ENCODE measurements around the gene FGFRL1. TPM values are rescaled to one million over a fixed set of nuclear protein-coding genes. Genes with fewer than 3 reads are reported as not detected.

Gene FGFRL1
- total RNA-seq, 1 experiment from 2014 or later: 26.1 TPM

- Histone ChIP-seq H2BK5ac (ENCODE audit: insufficient read length, low read length) (no peak overlapping the region), H3K9ac (ENCODE audit: extremely low read depth, insufficient read length, low read length) (no peak overlapping the region), H4K8ac (replicated peaks; ENCODE audit: insufficient read length, low read depth, low read length) (no peak overlapping the region), H2BK20ac (ENCODE audit: low read depth, low read length, poor library complexity, severe bottlenecking) (no peak overlapping the region), H3K23me2 (ENCODE audit: insufficient read length, low read depth, low read length, poor library complexity, severe bottlenecking) (peaks cover 3% of the 10 kb centered on the region), H3K4ac (ENCODE audit: low read depth, low read length) (no peak overlapping the region), H3K79me1 (ENCODE audit: insufficient read depth, low read depth, low read length, poor library complexity, severe bottlenecking) (no peaks in the 10 kb centered on the region), H2BK120ac (ENCODE audit: low read depth, low read length, poor library complexity, severe bottlenecking) (no peak overlapping the region), H4K91ac (ENCODE audit: insufficient read length, low read depth, low read length) (no peak overlapping the region), H3K4me1 (ENCODE audit: insufficient read depth, low read length) (peaks cover 3% of the 10 kb centered on the region; the same call in 1 of the 2 replicates), H3K27ac (ENCODE audit: insufficient read length, low read depth, low read length) (no peak overlapping the region), H3K56ac (ENCODE audit: insufficient read length, low read depth, low read length) (no peak overlapping the region), H2AK5ac (ENCODE audit: insufficient read length, low read length) (no peak overlapping the region), H3K27me3 (ENCODE audit: insufficient read depth, low read length) (no peaks in the 10 kb centered on the region; the same call in 1 of the 2 replicates), H4K20me1 (ENCODE audit: control insufficient read depth, insufficient read depth, insufficient read length) (no peaks in the 10 kb centered on the region), H3K79me2 (ENCODE audit: insufficient read depth, low read length) (no peaks in the 10 kb centered on the region), H3K9me3 (ENCODE audit: control insufficient read depth, low read depth, low read length) (no peaks in the 10 kb centered on the region), H3K23ac (ENCODE audit: insufficient read length, low read depth, low read length) (no peak overlapping the region), H3T11ph (ENCODE audit: low read length) (no peak overlapping the region), H4K5ac (ENCODE audit: insufficient read length, low read depth, low read length) (no peak overlapping the region), H2BK15ac (ENCODE audit: low read depth, low read length) (no peak overlapping the region), H3K14ac (ENCODE audit: insufficient read depth, low read length) (no peak overlapping the region), H2BK12ac (ENCODE audit: insufficient read length, low read depth, low read length) (no peak overlapping the region), H3K18ac (ENCODE audit: insufficient read length, low read depth, low read length) (no peak overlapping the region), H2AFZ (ENCODE audit: low read length) (no peak overlapping the region), H3K4me2 (ENCODE audit: insufficient read depth, insufficient read length, low read length) (no peak overlapping the region)
- H3K4me1 Mint-ChIP-seq: peaks cover 8 to 9% of the 10 kb centered on the region in 2 experiments
- DNase-seq: no peak
- no peak overlapping the region for H3K27ac Mint-ChIP-seq
- no peak overlapping the region for H3K4me3 Mint-ChIP-seq
- TF ChIP-seq CTCF (conservative IDR thresholded peaks at IDR 0.05): no peak
- 0 out of 5 replicates have a peak, but pooled peaks cover 0 to 4% of the 10 kb centered on the region in 2 experiments for H3K9me3 Mint-ChIP-seq
- WGBS (ENCODE audit: extremely low coverage, insufficient read length, low lambda C conversion rate): no CpG with 5 or more reads among the region's 58 CpGs
- H3K27me3 Mint-ChIP-seq (ENCODE audit: low read depth): peaks cover 17% of the 10 kb centered on the region
- no peaks in the 10 kb centered on the region for H3K36me3 Mint-ChIP-seq (ENCODE audit: insufficient read depth in 1 of 3, low read depth in 3 of 3)
Observed at GRCh38 chr4:989722-990471, 21.5 kb upstream of the FGFRL1 start.

Measured in H9 (cell line).